ENCODE measurements around the gene TPSG1. TPM values are rescaled to one million over a fixed set of nuclear protein-coding genes. Genes with fewer than 3 reads are reported as not detected.
"Not testable (repeated sequence)": the region's sequence is repeated elsewhere in the genome, so short reads cannot be mapped to it uniquely, and the experiment has no call there.

TPSG1 gene
- total RNA-seq, 2 donors from 2014 or later = not detected

GRCh38 chr16:1249031-1249755, 24.1 kb upstream of the TPSG1 start:
- H3K27ac ChIP-seq (ENCODE audit: low read depth, low read length); H3K36me3 ChIP-seq (ENCODE audit: control insufficient read depth, insufficient read depth, low read length); H3K9me3 ChIP-seq (ENCODE audit: control insufficient read depth, low read length); H3K9ac ChIP-seq (ENCODE audit: extremely low read depth, low read length, poor library complexity, severe bottlenecking); DNase-seq; H3K4me3 ChIP-seq (ENCODE audit: low read length); H3K27ac Mint-ChIP-seq; H3K9me3 Mint-ChIP-seq; H3K36me3 Mint-ChIP-seq (ENCODE audit: low read depth); H3K4me1 Mint-ChIP-seq; H3K4me1 ChIP-seq (ENCODE audit: control insufficient read depth, insufficient read depth, low read length); H3K4me3 Mint-ChIP-seq: not testable (repeated sequence)
- peaks cover 30% of the 10 kb centered on the region for H3K27me3 Mint-ChIP-seq (ENCODE audit: insufficient read depth)
- WGBS, 2 experiments (ENCODE audit: insufficient coverage in 1 of 2, insufficient read length in 1 of 2) = no CpG with 5 or more reads among the region's 43 CpGs
- peaks cover 32% of the 10 kb centered on the region for H3K27me3 ChIP-seq (ENCODE audit: control insufficient read depth, insufficient read depth, low read length, poor library complexity, severe bottlenecking)

DNA sequence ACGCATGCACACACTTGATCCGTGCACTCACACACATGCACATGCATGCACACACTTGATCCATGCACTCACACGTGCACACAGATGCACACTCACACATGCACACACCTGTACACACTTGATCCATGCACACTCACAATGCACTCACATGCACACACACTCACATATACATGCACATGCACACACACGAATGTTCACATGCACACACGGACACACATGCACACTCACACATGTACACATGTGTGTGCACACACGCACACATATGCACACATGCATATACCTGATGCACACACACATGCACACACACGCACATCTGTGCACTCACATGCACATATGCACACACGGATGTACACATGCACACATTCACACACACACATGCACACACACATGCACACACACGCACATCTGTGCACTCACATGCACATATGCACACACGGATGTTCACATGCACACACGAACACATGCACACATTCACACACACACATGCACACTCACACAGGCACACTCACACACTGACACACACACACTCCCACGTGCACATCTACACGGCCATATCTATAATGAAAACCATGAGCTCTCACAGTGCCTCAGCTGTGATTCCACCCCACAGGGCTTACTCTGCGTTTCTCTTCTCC, 23.0 kb upstream of the TPSG1 start:
- not testable (repeated sequence) for H3K4me3 Mint-ChIP-seq; H3K4me1 ChIP-seq (ENCODE audit: control insufficient read depth, insufficient read depth, low read length); H3K36me3 ChIP-seq (ENCODE audit: control insufficient read depth, insufficient read depth, low read length); H3K27ac Mint-ChIP-seq; H3K9me3 Mint-ChIP-seq; H3K9me3 ChIP-seq (ENCODE audit: control insufficient read depth, low read length); H3K9ac ChIP-seq (ENCODE audit: extremely low read depth, low read length, poor library complexity, severe bottlenecking); DNase-seq; H3K36me3 Mint-ChIP-seq (ENCODE audit: low read depth); H3K27ac ChIP-seq (ENCODE audit: low read depth, low read length); H3K4me3 ChIP-seq (ENCODE audit: low read length); H3K4me1 Mint-ChIP-seq
- WGBS, 2 experiments (ENCODE audit: insufficient coverage in 1 of 2, insufficient read length in 1 of 2) = 89 to 91% methylated on average over 9 to 13 of the region's 14 CpGs
- H3K27me3 ChIP-seq (ENCODE audit: control insufficient read depth, insufficient read depth, low read length, poor library complexity, severe bottlenecking) = peaks cover 32% of the 10 kb centered on the region
- H3K27me3 Mint-ChIP-seq (ENCODE audit: insufficient read depth) = peaks cover 32% of the 10 kb centered on the region

DNA sequence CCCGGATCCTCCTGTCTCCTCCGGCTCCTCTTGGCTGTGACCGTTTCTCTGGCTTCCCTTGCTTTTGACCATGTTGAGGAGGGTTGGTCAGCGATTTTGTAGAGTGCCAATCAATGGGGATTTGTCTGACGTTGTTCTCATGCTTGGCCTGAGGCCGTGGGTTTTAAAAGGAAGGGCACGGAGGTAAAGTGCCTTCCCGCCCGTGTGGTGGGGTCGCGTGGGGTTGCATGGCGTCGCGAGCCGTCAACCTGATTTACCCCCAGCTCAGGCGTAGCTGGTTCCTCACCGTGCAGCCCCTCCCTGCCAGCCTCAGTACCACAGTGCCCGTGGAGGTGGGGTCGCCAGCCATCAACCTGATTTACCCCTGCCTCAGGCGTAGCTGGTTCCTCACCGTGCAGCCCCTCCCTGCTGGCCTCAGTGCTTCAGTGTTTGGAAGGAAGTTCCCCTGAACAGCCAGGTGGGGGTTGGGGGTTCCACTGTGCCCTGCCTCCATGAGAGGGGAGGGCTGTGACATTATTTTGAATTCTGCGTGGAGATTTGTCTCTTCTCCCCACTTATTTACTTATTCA, 20.5 kb upstream of the TPSG1 start:
- Histone ChIP-seq H3K9ac (ENCODE audit: extremely low read depth, low read length, poor library complexity, severe bottlenecking) (no peak overlapping the region), H3K9me3 (ENCODE audit: control insufficient read depth, low read length) (no peaks in the 10 kb centered on the region), H3K4me1 (ENCODE audit: control insufficient read depth, insufficient read depth, low read length) (no peaks in the 10 kb centered on the region), H3K36me3 (ENCODE audit: control insufficient read depth, insufficient read depth, low read length) (no peaks in the 10 kb centered on the region), H3K4me3 (ENCODE audit: low read length) (no peak overlapping the region), H3K27ac (ENCODE audit: low read depth, low read length) (no peak overlapping the region), H3K27me3 (ENCODE audit: control insufficient read depth, insufficient read depth, low read length, poor library complexity, severe bottlenecking) (peaks cover 32% of the 10 kb centered on the region)
- Mint-ChIP-seq H3K36me3 (ENCODE audit: low read depth) (no peaks in the 10 kb centered on the region), H3K27me3 (ENCODE audit: insufficient read depth) (peaks cover 26% of the 10 kb centered on the region), H3K4me3 (no peak overlapping the region), H3K9me3 (no peaks in the 10 kb centered on the region), H3K4me1 (no peaks in the 10 kb centered on the region), H3K27ac (no peak overlapping the region)
- TF ChIP-seq CTCF (conservative IDR thresholded peaks at IDR 0.05) = no peak
- WGBS, 2 experiments (ENCODE audit: insufficient coverage in 1 of 2, insufficient read length in 1 of 2) = 76 to 85% methylated on average over 19 to 22 of the region's 22 CpGs
- DNase-seq = no peak

DNA sequence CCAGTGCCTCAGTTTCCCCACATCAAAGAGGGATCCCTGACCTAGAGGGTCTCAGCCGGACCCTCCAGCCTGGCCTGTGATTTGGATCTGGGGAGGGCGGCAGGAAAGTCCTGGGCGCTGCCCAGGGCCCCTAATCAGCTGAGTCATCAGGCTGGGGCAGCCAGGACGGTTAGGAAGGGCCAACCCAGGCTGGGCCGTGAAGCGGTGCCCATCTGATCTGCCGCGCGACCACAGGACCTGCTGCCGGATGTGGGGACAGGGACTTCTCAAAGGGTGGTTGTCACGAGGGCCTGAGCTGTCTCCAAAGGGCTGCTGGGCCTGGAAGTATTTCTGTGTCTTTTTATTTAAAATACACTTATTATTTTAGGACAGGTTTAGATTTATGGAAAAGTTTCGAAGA, 19.8 kb upstream of the TPSG1 start:
- Mint-ChIP-seq H3K4me1 (no peaks in the 10 kb centered on the region), H3K36me3 (ENCODE audit: low read depth) (no peaks in the 10 kb centered on the region)
- 89 to 100% methylated on average over 1 to 12 of the region's 12 CpGs for WGBS, 2 experiments (ENCODE audit: insufficient coverage in 1 of 2, insufficient read length in 1 of 2)

More for the DNA sequence above, 19.8 kb upstream of the TPSG1 start:
- no peak overlapping the region for H3K27ac ChIP-seq (ENCODE audit: low read depth, low read length)
- H3K4me3 Mint-ChIP-seq = no peak overlapping the region
- H3K4me1 ChIP-seq (ENCODE audit: control insufficient read depth, insufficient read depth, low read length) = no peaks in the 10 kb centered on the region
- no peak overlapping the region for H3K27ac Mint-ChIP-seq
- no peak overlapping the region for H3K4me3 ChIP-seq (ENCODE audit: low read length)
- TF ChIP-seq CTCF (conservative IDR thresholded peaks at IDR 0.05) = no peak
- no peak overlapping the region for H3K9ac ChIP-seq (ENCODE audit: extremely low read depth, low read length, poor library complexity, severe bottlenecking)
- H3K9me3 ChIP-seq (ENCODE audit: control insufficient read depth, low read length) = no peaks in the 10 kb centered on the region
- peaks cover 32% of the 10 kb centered on the region for H3K27me3 ChIP-seq (ENCODE audit: control insufficient read depth, insufficient read depth, low read length, poor library complexity, severe bottlenecking)
- H3K27me3 Mint-ChIP-seq (ENCODE audit: insufficient read depth) = peaks cover 26% of the 10 kb centered on the region
- H3K36me3 ChIP-seq (ENCODE audit: control insufficient read depth, insufficient read depth, low read length) = no peaks in the 10 kb centered on the region
- H3K9me3 Mint-ChIP-seq = no peaks in the 10 kb centered on the region
- no peak for DNase-seq

Data from endodermal cell (in vitro differentiated cells).